ENCODE results near the gene XIRP1. TPM values are rescaled to one million over a fixed set of nuclear protein-coding genes. Genes with fewer than 3 reads are reported as not detected.
A peak's percentile ranks its signal among the peaks of the same experiment; 100 is the strongest.

The XIRP1 gene
- total RNA-seq, 1 donor: under 0.01 TPM

- H3K27ac ChIP-seq (ENCODE audit: low read depth, low read length): no peak overlapping the region
- peak; percentile 96 for DNase-seq (ENCODE audit: insufficient read length, low spot score, missing footprints)
- no peaks in the 10 kb centered on the region for H3K79me2 ChIP-seq (ENCODE audit: insufficient read depth, low read length)
- no peaks in the 10 kb centered on the region for H3K27me3 ChIP-seq (ENCODE audit: insufficient read depth, low read length)
- no peak for TF ChIP-seq CTCF (IDR thresholded peaks at IDR 0.05; ENCODE audit: extremely low read depth, low read depth, low read length)
- H3K36me3 ChIP-seq (ENCODE audit: insufficient read depth, low read length): no peaks in the 10 kb centered on the region
- no peak overlapping the region for H3K4me3 ChIP-seq (ENCODE audit: insufficient read depth, low read length)
- no peaks in the 10 kb centered on the region for H3K9me3 ChIP-seq (ENCODE audit: low read depth, low read length)
- no peak overlapping the region for H2AFZ ChIP-seq (ENCODE audit: low read length)
- peaks cover 10% of the 10 kb centered on the region for H3K4me1 ChIP-seq (ENCODE audit: insufficient read depth, low read length)
- peaks cover 2% of the 10 kb centered on the region for H4K20me1 ChIP-seq (ENCODE audit: insufficient read depth, low read length)
- H3K4me2 ChIP-seq (ENCODE audit: insufficient read depth, low read length): no peak overlapping the region
Measured at GRCh38 chr3:39189150-39189958, 3.0 kb downstream of the XIRP1 start.

DNA sequence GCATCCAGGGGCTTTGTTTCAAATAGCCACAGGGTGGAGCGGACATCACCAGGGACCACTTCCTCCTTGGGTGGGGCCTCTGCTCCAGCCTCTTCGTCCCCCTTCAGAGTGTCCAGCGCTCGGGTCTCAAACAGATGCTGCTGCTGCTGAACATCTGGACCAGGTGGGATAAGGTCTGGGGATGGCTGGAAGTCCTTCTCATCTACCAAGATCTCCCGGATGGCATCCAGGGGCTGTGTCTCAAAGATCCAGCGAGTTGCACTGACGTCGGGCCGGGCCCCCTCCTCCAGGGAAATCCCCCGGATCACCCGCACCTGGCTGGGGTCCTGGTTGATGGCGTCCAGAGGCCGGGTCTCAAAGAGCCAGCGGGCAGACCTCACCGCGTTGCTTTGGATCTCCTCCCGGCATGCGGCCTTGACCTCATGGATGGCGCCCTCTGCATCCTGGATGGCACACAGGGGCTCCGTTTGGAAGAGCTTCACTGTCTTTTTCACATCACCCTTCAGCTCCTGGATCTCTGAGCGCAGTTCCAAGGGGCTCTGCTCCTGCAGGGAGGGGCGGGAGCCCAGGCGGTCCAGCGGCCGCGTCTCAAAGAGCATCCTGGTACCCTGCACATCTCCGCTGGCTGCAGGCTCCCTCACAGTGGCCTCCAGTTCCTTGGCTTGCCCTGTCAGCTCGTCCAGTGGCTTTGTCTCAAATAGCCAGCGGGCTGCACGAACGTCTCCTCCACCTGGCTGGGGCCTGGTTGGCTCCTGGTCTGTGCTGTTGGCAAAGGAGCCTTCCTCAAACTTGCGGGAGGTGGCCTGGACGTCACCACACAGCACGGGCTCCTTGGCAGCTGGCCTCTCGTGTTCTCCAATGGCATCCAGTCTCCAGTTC lies 3.9 kb downstream of the XIRP1 start:
- H3K4me2 ChIP-seq (ENCODE audit: insufficient read depth, low read length): no peak overlapping the region
- no peak for TF ChIP-seq CTCF (IDR thresholded peaks at IDR 0.05; ENCODE audit: extremely low read depth, low read depth, low read length)
- H3K36me3 ChIP-seq (ENCODE audit: insufficient read depth, low read length): no peaks in the 10 kb centered on the region
- H4K20me1 ChIP-seq (ENCODE audit: insufficient read depth, low read length): peaks cover 2% of the 10 kb centered on the region
- no peaks in the 10 kb centered on the region for H3K27me3 ChIP-seq (ENCODE audit: insufficient read depth, low read length)
- H3K79me2 ChIP-seq (ENCODE audit: insufficient read depth, low read length): no peaks in the 10 kb centered on the region
- H3K4me3 ChIP-seq (ENCODE audit: insufficient read depth, low read length): no peak overlapping the region
- H3K9me3 ChIP-seq (ENCODE audit: low read depth, low read length): no peaks in the 10 kb centered on the region
- peak; percentile 65 for DNase-seq (ENCODE audit: insufficient read length, low spot score, missing footprints)
- H2AFZ ChIP-seq (ENCODE audit: low read length): no peak overlapping the region
- peaks cover 9% of the 10 kb centered on the region for H3K4me1 ChIP-seq (ENCODE audit: insufficient read depth, low read length)
- no peak overlapping the region for H3K27ac ChIP-seq (ENCODE audit: low read depth, low read length)

DNA sequence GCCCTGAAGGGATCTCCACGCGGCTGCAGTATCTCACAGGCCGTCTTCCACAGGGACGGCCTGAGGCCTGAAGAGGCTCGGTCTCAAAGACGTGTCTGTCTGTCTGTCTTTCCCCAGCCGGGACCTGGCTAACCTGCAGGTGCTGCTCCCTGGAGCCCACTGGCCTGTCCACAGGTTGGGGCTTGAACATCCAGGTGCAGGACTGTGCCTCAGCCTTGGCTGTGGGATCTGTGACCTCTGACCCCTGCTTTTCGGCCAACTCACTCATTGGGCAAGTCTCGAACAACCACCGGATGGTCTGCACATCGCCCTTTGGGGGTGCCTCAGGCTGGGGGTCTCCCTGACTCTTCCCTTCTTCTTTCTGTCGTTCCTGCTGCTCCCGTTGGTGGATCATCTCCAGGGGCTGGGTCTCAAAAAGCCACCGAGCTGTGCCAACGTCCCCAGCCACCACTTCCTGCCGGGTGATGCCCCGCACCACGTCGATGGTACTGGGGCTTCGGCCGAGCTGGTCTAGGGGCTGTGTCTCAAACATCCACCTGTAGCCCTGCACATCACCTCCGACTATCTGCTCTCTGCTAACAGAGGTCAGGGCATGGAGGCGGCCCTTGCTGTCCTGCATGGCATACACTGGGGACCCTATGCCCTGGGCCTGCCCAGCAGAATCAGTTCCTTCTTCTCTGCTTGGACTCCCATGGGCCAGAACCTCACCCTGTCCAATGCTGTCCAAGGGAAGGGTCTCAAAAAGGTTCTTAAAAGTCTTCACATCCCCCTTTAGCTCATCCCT lies 4.8 kb downstream of the XIRP1 start:
- Histone ChIP-seq H3K4me1 (ENCODE audit: insufficient read depth, low read length) (peaks cover 2% of the 10 kb centered on the region), H3K9me3 (ENCODE audit: low read depth, low read length) (no peaks in the 10 kb centered on the region), H3K36me3 (ENCODE audit: insufficient read depth, low read length) (no peaks in the 10 kb centered on the region), H3K4me3 (ENCODE audit: insufficient read depth, low read length) (no peak overlapping the region), H3K79me2 (ENCODE audit: insufficient read depth, low read length) (no peaks in the 10 kb centered on the region), H3K27me3 (ENCODE audit: insufficient read depth, low read length) (no peaks in the 10 kb centered on the region), H2AFZ (ENCODE audit: low read length) (no peak overlapping the region), H3K4me2 (ENCODE audit: insufficient read depth, low read length) (no peak overlapping the region), H3K27ac (ENCODE audit: low read depth, low read length) (no peak overlapping the region), H4K20me1 (ENCODE audit: insufficient read depth, low read length) (peaks cover 2% of the 10 kb centered on the region)
- peak; percentile 66 for DNase-seq (ENCODE audit: insufficient read length, low spot score, missing footprints)
- no peak for TF ChIP-seq CTCF (IDR thresholded peaks at IDR 0.05; ENCODE audit: extremely low read depth, low read depth, low read length)
